H9 (cell line): ENCODE results near the gene RAD17. TPM values are rescaled to one million over a fixed set of nuclear protein-coding genes. Genes with fewer than 3 reads are reported as not detected.
"Not testable (repeated sequence)": the region's sequence is repeated elsewhere in the genome, so short reads cannot be mapped to it uniquely, and the experiment has no call there.

Source experiments
- DNase-seq: peaks from one replicate; pipeline ENCODE4 v3.0.0-alpha.2; 2017
- H2AFZ ChIP-seq: one replicate; pipeline ENCODE4 v1.6.1; 2013; ENCODE audit warnings: mild to moderate bottlenecking, low read length, control low read depth, moderate library complexity
- H2AK5ac ChIP-seq: 2 replicates; pipeline ENCODE4 v1.6.1; 2013; ENCODE audit warnings: low read length, control low read depth, mixed read lengths; ENCODE audit not compliant: insufficient read length
- H2BK120ac ChIP-seq: one replicate; pipeline ENCODE4 v1.6.1; 2013; ENCODE audit warnings: low read depth, mild to moderate bottlenecking, low read length, control low read depth, inconsistent platforms; ENCODE audit not compliant: poor library complexity, severe bottlenecking
- H2BK12ac ChIP-seq: 2 replicates; pipeline ENCODE4 v1.6.1; 2013; ENCODE audit warnings: low read length, control low read depth, mixed read lengths, low read depth; ENCODE audit not compliant: insufficient read length
- H2BK15ac ChIP-seq: 2 replicates; pipeline ENCODE4 v1.6.1; 2013; ENCODE audit warnings: low read depth, low read length, control low read depth
- H2BK20ac ChIP-seq: one replicate; pipeline ENCODE4 v1.6.1; 2013; ENCODE audit warnings: low read depth, mild to moderate bottlenecking, low read length, control low read depth, inconsistent platforms; ENCODE audit not compliant: poor library complexity, severe bottlenecking
- H2BK5ac ChIP-seq: 2 replicates; pipeline ENCODE4 v1.6.1; 2013; ENCODE audit warnings: low read length, control low read depth, mixed read lengths; ENCODE audit not compliant: insufficient read length
- H3K14ac ChIP-seq: 2 replicates; pipeline ENCODE4 v1.6.1; 2013; ENCODE audit warnings: low read length, control low read depth; ENCODE audit not compliant: insufficient read depth
- H3K18ac ChIP-seq: 2 replicates; pipeline ENCODE4 v1.6.1; 2013; ENCODE audit warnings: low read depth, mild to moderate bottlenecking, mixed read lengths, low read length, control low read depth; ENCODE audit not compliant: insufficient read length
- H3K23ac ChIP-seq: 2 replicates; pipeline ENCODE4 v1.6.1; 2013; ENCODE audit warnings: low read length, control low read depth, mixed read lengths, low read depth; ENCODE audit not compliant: insufficient read length
- H3K23me2 ChIP-seq: 2 replicates; pipeline ENCODE4 v1.6.1; 2013; ENCODE audit warnings: low read depth, mild to moderate bottlenecking, mixed read lengths, low read length, control low read depth; ENCODE audit not compliant: insufficient read length, poor library complexity, severe bottlenecking
- H3K27ac ChIP-seq: 2 replicates; pipeline ENCODE4 v1.5.1; 2013; ENCODE audit warnings: low read length, control low read depth, mixed read lengths, low read depth; ENCODE audit not compliant: insufficient read length
- H3K27me3 ChIP-seq: 2 replicates; pipeline ENCODE4 v1.6.1; 2013; ENCODE audit warnings: low read length, control low read depth, inconsistent platforms; ENCODE audit not compliant: insufficient read depth
- H3K4ac ChIP-seq: 2 replicates; pipeline ENCODE4 v1.6.1; 2013; ENCODE audit warnings: low read depth, mild to moderate bottlenecking, control low read depth, inconsistent platforms, low read length, moderate library complexity
- H3K4me1 ChIP-seq: 2 replicates; pipeline ENCODE4 v1.6.1; 2013; ENCODE audit warnings: low read length, control low read depth, inconsistent platforms; ENCODE audit not compliant: insufficient read depth
- H3K4me2 ChIP-seq: 2 replicates; pipeline ENCODE4 v1.6.1; 2013; ENCODE audit warnings: low read length, control low read depth, mixed read lengths; ENCODE audit not compliant: insufficient read length, insufficient read depth
- H3K56ac ChIP-seq: 2 replicates; pipeline ENCODE4 v1.6.1; 2013; ENCODE audit warnings: low read depth, mild to moderate bottlenecking, mixed read lengths, low read length, control low read depth; ENCODE audit not compliant: insufficient read length
- H3K79me1 ChIP-seq: 2 replicates; pipeline ENCODE4 v1.6.1; 2013; ENCODE audit warnings: low read depth, mild to moderate bottlenecking, moderate library complexity, low read length, control low read depth, inconsistent platforms; ENCODE audit not compliant: insufficient read depth, poor library complexity, severe bottlenecking
- H3K79me2 ChIP-seq: 2 replicates; pipeline ENCODE4 v1.6.1; 2013; ENCODE audit warnings: low read length, control low read depth, inconsistent platforms; ENCODE audit not compliant: insufficient read depth
- H3K9ac ChIP-seq: 2 replicates; pipeline ENCODE4 v1.6.1; 2013; ENCODE audit warnings: low read length, control low read depth, mixed read lengths; ENCODE audit not compliant: insufficient read length; ENCODE audit errors: extremely low read depth
- H3K9me3 ChIP-seq: one replicate; pipeline ENCODE4 v1.6.1; 2013; ENCODE audit warnings: low read depth, low read length, inconsistent platforms; ENCODE audit not compliant: control insufficient read depth
- H3T11ph ChIP-seq: one replicate; pipeline ENCODE4 v1.6.1; 2013; ENCODE audit warnings: mild to moderate bottlenecking, low read length, control low read depth, inconsistent platforms
- H4K20me1 ChIP-seq: one replicate; pipeline ENCODE4 v1.6.1; 2013; ENCODE audit not compliant: control insufficient read depth, insufficient read length, insufficient read depth
- H4K5ac ChIP-seq: 2 replicates; pipeline ENCODE4 v1.6.1; 2013; ENCODE audit warnings: low read depth, mild to moderate bottlenecking, mixed read lengths, low read length, control low read depth; ENCODE audit not compliant: insufficient read length
- H4K8ac ChIP-seq: replicated peaks from 2 replicates; pipeline ENCODE4 v1.6.1; 2013; ENCODE audit warnings: low read length, control low read depth, mixed read lengths, low read depth; ENCODE audit not compliant: insufficient read length
- H4K91ac ChIP-seq: 2 replicates; pipeline ENCODE4 v1.6.1; 2013; ENCODE audit warnings: low read depth, mild to moderate bottlenecking, moderate library complexity, mixed read lengths, low read length, control low read depth; ENCODE audit not compliant: insufficient read length
- H3K27ac Mint-ChIP-seq, 3 experiments: 2 replicates in 2 of 3; 3 replicates in 1 of 3; pipeline ENCODE4 v1.8.0; 2020 to 2021; ENCODE audit warnings: mixed read lengths in 3 of 3, mild to moderate bottlenecking in 1 of 3, moderate library complexity in 1 of 3
- H3K27me3 Mint-ChIP-seq: 2 replicates; pipeline ENCODE4 v1.8.0; 2021; ENCODE audit warnings: low read depth, mild to moderate bottlenecking, moderate library complexity, mixed read lengths
- H3K36me3 Mint-ChIP-seq, 3 experiments: 2 replicates in 2 of 3; 3 replicates in 1 of 3; pipeline ENCODE4 v1.8.0; 2020 to 2021; ENCODE audit warnings: low read depth in 3 of 3, mixed read lengths in 3 of 3; ENCODE audit not compliant: insufficient read depth in 1 of 3
- H3K4me1 Mint-ChIP-seq, 2 experiments: 2 replicates each; pipeline ENCODE4 v1.8.0; 2020; ENCODE audit warnings: mixed read lengths in 2 of 2
- H3K4me3 Mint-ChIP-seq, 2 experiments: 2 replicates in 1 of 2; 3 replicates in 1 of 2; pipeline ENCODE4 v1.8.0; 2020 to 2021; ENCODE audit warnings: mild to moderate bottlenecking in 2 of 2, mixed read lengths in 2 of 2, moderate library complexity in 1 of 2
- H3K9me3 Mint-ChIP-seq, 2 experiments: 2 replicates in 1 of 2; 3 replicates in 1 of 2; pipeline ENCODE4 v1.8.0; 2020; ENCODE audit warnings: mild to moderate bottlenecking in 2 of 2, mixed read lengths in 2 of 2, moderate library complexity in 1 of 2
- CTCF ChIP-seq: fragments of 200-600 bp; sonication (generic); conservative IDR thresholded peaks from 3 replicates; pipeline ENCODE4 v1.8.0; 2021; ENCODE audit warnings: antibody characterized with exemption, mild to moderate bottlenecking
- WGBS: extraction: QIAGEN DNeasy Blood & Tissue Kit; methylation state at CpG from one replicate; pipeline ENCODE4 v1.1.7; 2013; ENCODE audit warnings: missing lambda C conversion rate, low lambda C conversion rate, mixed read lengths; ENCODE audit not compliant: insufficient read length; ENCODE audit errors: extremely low coverage; 5-methylcytosine and 5-hydroxymethylcytosine counted together
- total RNA-seq: library from RNA; stranded (reverse); gene quantifications from 2 replicates; pipeline ENCODE4 v1.2.1, GENCODE V29; 2021

The RAD17 gene
- total RNA-seq, 1 experiment from 2014 or later, result 31.9 TPM

- H4K5ac ChIP-seq, result no peak overlapping the region
- peak overlapping the region; percentile 73 for H3K27ac ChIP-seq
- no peak overlapping the region for H2AFZ ChIP-seq
- peak overlapping the region; percentile 80; the same call in 1 of the 2 replicates for H3K14ac ChIP-seq
- H3K4me2 ChIP-seq, result peak overlapping the region; percentile 89
- no peaks in the 10 kb centered on the region for H3K4me1 ChIP-seq
- no CpG with 5 or more reads among the region's 39 CpGs for WGBS
- H3T11ph ChIP-seq, result no peak overlapping the region
- peaks cover 21 to 31% (median 26%) of the 10 kb centered on the region in 3 experiments; a peak in 6 of 7 replicates for H3K36me3 Mint-ChIP-seq
- peak overlapping the region; percentile 97 to 98 for H3K4me3 Mint-ChIP-seq
- H3K18ac ChIP-seq, result peak overlapping the region; percentile 93
- no peak overlapping the region for H3K23ac ChIP-seq
- no peaks in the 10 kb centered on the region for H3K9me3 Mint-ChIP-seq
- H2AK5ac ChIP-seq, result no peak overlapping the region
- H3K23me2 ChIP-seq, result peaks cover 2% of the 10 kb centered on the region
- peaks cover 31% of the 10 kb centered on the region; the same call in 1 of the 2 replicates for H3K79me2 ChIP-seq
- no peak overlapping the region for H3K56ac ChIP-seq
- H3K27ac Mint-ChIP-seq, result peak overlapping the region; percentile 99
- no peaks in the 10 kb centered on the region for H3K27me3 Mint-ChIP-seq
- no peak for TF ChIP-seq CTCF
- peak overlapping the region; percentile 96 for H3K9ac ChIP-seq
- no peaks in the 10 kb centered on the region for H3K79me1 ChIP-seq
- H2BK120ac ChIP-seq, result no peak overlapping the region
- no peak overlapping the region for H3K4ac ChIP-seq
- H4K8ac ChIP-seq, result no peak overlapping the region
- no peak for DNase-seq
- H2BK5ac ChIP-seq, result no peak overlapping the region
- H3K27me3 ChIP-seq, result no peaks in the 10 kb centered on the region
- no peak overlapping the region for H4K91ac ChIP-seq
- no peak overlapping the region for H2BK15ac ChIP-seq
- no peak overlapping the region for H2BK20ac ChIP-seq
- no peak overlapping the region for H2BK12ac ChIP-seq
- H4K20me1 ChIP-seq, result peaks cover 3% of the 10 kb centered on the region
- no peaks in the 10 kb centered on the region for H3K9me3 ChIP-seq
- peaks cover 10 to 15% of the 10 kb centered on the region in 2 experiments for H3K4me1 Mint-ChIP-seq
Observed at GRCh38 chr5:69368458-69369339, 919 bp upstream of the RAD17 start.

- peak overlapping the region; percentile 89 for H3K4me2 ChIP-seq
- not testable (repeated sequence) for H2AFZ ChIP-seq, H3K9me3 ChIP-seq, H2BK20ac ChIP-seq, H2BK12ac ChIP-seq, H3K56ac ChIP-seq, H2BK5ac ChIP-seq, H3K4me1 ChIP-seq, H4K8ac ChIP-seq, H2AK5ac ChIP-seq, H4K20me1 ChIP-seq, H3K14ac ChIP-seq, H3K79me1 ChIP-seq, H3K18ac ChIP-seq, H4K5ac ChIP-seq, H3K23me2 ChIP-seq, H2BK15ac ChIP-seq, H3K27ac ChIP-seq, H3K23ac ChIP-seq, H3K9me3 Mint-ChIP-seq, H3T11ph ChIP-seq, DNase-seq, H4K91ac ChIP-seq, H3K4ac ChIP-seq, H2BK120ac ChIP-seq, H3K27me3 ChIP-seq, H3K27me3 Mint-ChIP-seq
- peak overlapping the region; percentile 83 for H3K9ac ChIP-seq
- H3K27ac Mint-ChIP-seq, result peak overlapping the region; percentile 98 to 99 (median 98)
- H3K4me3 Mint-ChIP-seq, result peak overlapping the region; percentile 95 to 97
- peaks cover 11 to 30% (median 27%) of the 10 kb centered on the region in 3 experiments; a peak in 6 of 7 replicates for H3K36me3 Mint-ChIP-seq
- peaks cover 10 to 15% of the 10 kb centered on the region in 2 experiments for H3K4me1 Mint-ChIP-seq
- WGBS, result no CpG with 5 or more reads among the region's 16 CpGs
- H3K79me2 ChIP-seq, result peaks cover 25% of the 10 kb centered on the region; the same call in 1 of the 2 replicates
Observed at GRCh38 chr5:69370335-69370734, 717 bp downstream of the RAD17 start.
